GM12872 (cell line): ENCODE data around the gene RRP15.

ENCODE experiments used
- CTCF ChIP-seq: IDR thresholded peaks from 3 replicates; pipeline ENCODE4 v1.5.1; 2011; ENCODE audit warnings: low read depth, mild to moderate bottlenecking, low read length, moderate library complexity; ENCODE audit not compliant: insufficient read depth

RRP15 gene

GRCh38 chr1:218303176-218303879 lies 18.2 kb downstream of the RRP15 start:
- TF ChIP-seq CTCF, result no peak

GRCh38 chr1:218304281-218305039 lies 19.4 kb downstream of the RRP15 start:
- TF ChIP-seq CTCF, result no peak

GRCh38 chr1:218305472-218306064 lies 20.5 kb downstream of the RRP15 start:
- TF ChIP-seq CTCF, result no peak

GRCh38 chr1:218312509-218312908 lies 27.4 kb downstream of the RRP15 start:
- TF ChIP-seq CTCF, result no peak

- TF ChIP-seq CTCF, result no peak
These were observed 29.2 kb downstream of the RRP15 start for GRCh38 chr1:218314316-218314715.

GRCh38 chr1:218315638-218316037 lies 30.5 kb downstream of the RRP15 start:
- no peak for TF ChIP-seq CTCF

GRCh38 chr1:218317061-218317460 lies 32.0 kb downstream of the RRP15 start:
- no peak for TF ChIP-seq CTCF
